Stomach (tissue), 4 donors: ENCODE data around the gene WDR5.

Source experiments
- CTCF ChIP-seq, 7 experiments: fragments of 450-650 bp in 4 of 7; fragments of 200-600 bp in 3 of 7; sonication (generic) in 3 of 7; IDR thresholded peaks; one replicate each; pipeline ENCODE4 v1.5.1; 2016 to 2019; ENCODE audit warnings: antibody characterized with exemption in 7 of 7, control low read depth in 2 of 7, mild to moderate bottlenecking in 1 of 7
- POLR2A ChIP-seq, 4 donors: fragments of 450-650 bp; IDR thresholded peaks; one replicate each; pipeline ENCODE4 v1.6.1; 2016; ENCODE audit warnings: antibody characterized with exemption in 4 of 4, control low read depth in 2 of 4, mild to moderate bottlenecking in 1 of 4, moderate library complexity in 1 of 4
- POLR2AphosphoS5 ChIP-seq, 3 donors: sonication (generic); formaldehyde crosslinking; IDR thresholded peaks; one replicate each; pipeline ENCODE4 v1.6.1; 2016; ENCODE audit warnings: antibody characterized with exemption in 3 of 3

GRCh38 chr9:134204991-134205578, 69.2 kb downstream of the WDR5 start:
- TF ChIP-seq CTCF (IDR thresholded peaks at IDR 0.05) = no peak
- no peak for TF ChIP-seq POLR2A (IDR thresholded peaks at IDR 0.05)
- no peak for TF ChIP-seq POLR2AphosphoS5 (IDR thresholded peaks at IDR 0.05)
